GM12878 (cell line): ENCODE data around the gene PADI2. TPM values are rescaled to one million over a fixed set of nuclear protein-coding genes. Genes with fewer than 3 reads are reported as not detected.

Experiments
- ATAC-seq: fragments of 200-7000 bp; cut with Tn5 transposase; 3 replicates; pipeline ENCODE4 v1.9.1; 2020; ENCODE audit warnings: mild to moderate bottlenecking, moderate library complexity
- BruUV-seq: library from RNA; stranded (reverse); fragments of 400-500 nt; replicated peaks from 2 replicates; lab custom pipeline; 2021; lab: Mats Ljungman, UMichigan
- CTCF ChIA-PET: fragments of 300-600 bp; sonication (Branson Sonifier 250); formaldehyde crosslinking; extraction: SDS; loops from one replicate; lab custom pipeline; 2021; ENCODE audit warnings: inconsistent platforms; lab: Yijun Ruan, JAX
- POLR2A ChIA-PET: fragments of 350-600 bp; formaldehyde crosslinking; extraction: SDS; loops from one replicate; lab custom pipeline; 2021; ENCODE audit warnings: inconsistent platforms; lab: Charles Lee
- RAD21 ChIA-PET: fragments of 300-600 bp; sonication (Branson Sonifier 250); formaldehyde crosslinking; loops from one replicate; lab custom pipeline; 2023; ENCODE audit warnings: antibody characterized with exemption; ENCODE audit not compliant: unreplicated experiment; lab: Charles Lee
- SMC1A ChIA-PET: fragments of 300-600 bp; sonication (Branson Sonifier 250); formaldehyde crosslinking; loops from one replicate; lab custom pipeline; 2023; ENCODE audit not compliant: unreplicated experiment, uncharacterized antibody; lab: Charles Lee
- DNase-seq: peaks from one replicate; pipeline ENCODE4 v3.0.0-alpha.2; 2011; ENCODE audit warnings: low read depth, low spot score
- FAIRE-seq: peaks from 3 replicates; lab custom pipeline; 2011; peaks lifted over from hg19 to GRCh38; lab: Jason Lieb, UNC
- H2AFZ ChIP-seq: 2 replicates; pipeline ENCODE4 v1.6.0; 2011; ENCODE audit warnings: low read depth, low read length, control low read depth; ENCODE audit not compliant: control insufficient read depth
- H3K27ac ChIP-seq: 2 replicates; pipeline ENCODE4 v1.5.1; 2011; ENCODE audit warnings: control low read depth; ENCODE audit not compliant: control insufficient read depth, insufficient read depth
- H3K27me3 ChIP-seq, 2 experiments: replicated peaks in 1 of 2; 2 replicates each; pipeline versions ENCODE4 v1.6.0 to v1.6.1; 2011; ENCODE audit warnings: low read length in 1 of 2; ENCODE audit not compliant: control insufficient read depth in 2 of 2, insufficient read depth in 2 of 2
- H3K36me3 ChIP-seq, 2 experiments: 2 replicates each; pipeline ENCODE4 v1.5.1; 2011; ENCODE audit warnings: low read length in 1 of 2; ENCODE audit not compliant: control insufficient read depth in 2 of 2, insufficient read depth in 2 of 2
- H3K4me1 ChIP-seq: 2 replicates; pipeline ENCODE4 v1.6.1; 2011; ENCODE audit warnings: mild to moderate bottlenecking, low read length, moderate library complexity, mixed read lengths; ENCODE audit not compliant: control insufficient read depth, insufficient read depth
- H3K4me2 ChIP-seq: 2 replicates; pipeline ENCODE4 v1.6.0; 2011; ENCODE audit warnings: control low read depth; ENCODE audit not compliant: control insufficient read depth, insufficient read depth
- H3K4me3 ChIP-seq: fragments of 200-600 bp; sonication (generic); 2 replicates; pipeline ENCODE4 v1.5.1; 2016
- H3K79me2 ChIP-seq: 2 replicates; pipeline ENCODE4 v1.6.0; 2011; ENCODE audit warnings: low read length; ENCODE audit not compliant: control insufficient read depth, insufficient read depth
- H3K9ac ChIP-seq: 2 replicates; pipeline ENCODE4 v1.8.0; 2011; ENCODE audit warnings: low read length, control low read depth, mixed read lengths; ENCODE audit not compliant: control insufficient read depth, insufficient read depth
- H3K9me3 ChIP-seq: replicated peaks from 3 replicates; pipeline ENCODE4 v1.5.1; 2011; ENCODE audit warnings: mild to moderate bottlenecking, low read length; ENCODE audit not compliant: control insufficient read depth, insufficient read depth
- H4K20me1 ChIP-seq: 2 replicates; pipeline ENCODE4 v1.6.0; 2011; ENCODE audit not compliant: control insufficient read depth, insufficient read depth
- ATF2 ChIP-seq: IDR thresholded peaks from 2 replicates; pipeline ENCODE4 v1.6.1; 2012; ENCODE audit warnings: low read length, inconsistent platforms
- DPF2 ChIP-seq: fragments of 450-650 bp; IDR thresholded peaks from 2 replicates; pipeline ENCODE4 v1.6.1; 2017; ENCODE audit warnings: mild to moderate bottlenecking
- IRF3 ChIP-seq: fragments of 450-650 bp; IDR thresholded peaks from 2 replicates; pipeline ENCODE4 v1.6.1; 2014; ENCODE audit warnings: mild to moderate bottlenecking
- MEF2B ChIP-seq: fragments of 450-650 bp; IDR thresholded peaks from 2 replicates; pipeline ENCODE4 v1.6.1; 2018; ENCODE audit warnings: mild to moderate bottlenecking, moderate library complexity; ENCODE audit not compliant: partially characterized antibody, poor library complexity, severe bottlenecking
- NFYB ChIP-seq: IDR thresholded peaks from 2 replicates; pipeline ENCODE4 v1.6.1; 2011; ENCODE audit warnings: low read depth, mild to moderate bottlenecking, low read length, improper control_type of control experiment, moderate library complexity; ENCODE audit not compliant: insufficient read depth
- POLR2AphosphoS2 ChIP-seq: IDR thresholded peaks from 2 replicates; pipeline ENCODE4 v1.6.1; 2011; ENCODE audit warnings: low read depth, mild to moderate bottlenecking, low read length, improper control_type of control experiment, moderate library complexity
- SKIL ChIP-seq: fragments of 450-650 bp; IDR thresholded peaks from 2 replicates; pipeline ENCODE4 v1.6.1; 2017; ENCODE audit warnings: mild to moderate bottlenecking, low read depth, inconsistent platforms; ENCODE audit not compliant: poor library complexity, severe bottlenecking
- STAT3 ChIP-seq: IDR thresholded peaks from 2 replicates; pipeline ENCODE4 v1.6.1; 2011; ENCODE audit warnings: low read depth, low read length, improper control_type of control experiment
- TAF1 ChIP-seq: IDR thresholded peaks from 2 replicates; pipeline ENCODE4 v1.6.1; 2011; ENCODE audit warnings: mild to moderate bottlenecking, low read depth, low read length, borderline replicate concordance
- TCF7 ChIP-seq: IDR thresholded peaks from 2 replicates; pipeline ENCODE4 v1.6.1; 2014; ENCODE audit warnings: antibody characterized with exemption, borderline replicate concordance
- ZNF207 ChIP-seq: fragments of 450-650 bp; IDR thresholded peaks from 2 replicates; pipeline ENCODE4 v1.6.1; 2014; ENCODE audit warnings: antibody characterized with exemption, mild to moderate bottlenecking, borderline replicate concordance
- WGBS: methylation state at CpG from one replicate; pipeline ENCODE4 v1.1.6; 2016; ENCODE audit warnings: low lambda C conversion rate; ENCODE audit not compliant: insufficient replicate concordance, insufficient coverage; ENCODE audit errors: missing lambda C conversion rate; 5-methylcytosine and 5-hydroxymethylcytosine counted together
- in situ Hi-C: fragments of 300-500 bp; cut with MboI; formaldehyde crosslinking; loops from 9 replicates; pipeline ENCODE4 v1.14.3; 2018; ENCODE audit warnings: mixed read lengths
- intact Hi-C: fragments of 100-400 bp; cut with micrococcal nuclease; formaldehyde crosslinking; loops from one replicate; pipeline ENCODE4 v1.14.2; 2022; ENCODE audit not compliant: unreplicated experiment
- polyA plus RNA-seq, 11 experiments: library from polyadenylated mRNA; depleted of rRNA in 4 of 11; unstranded in 6 of 11; stranded (reverse) in 5 of 11; fragments of >200 nt; fragmentation: Nextera tagmentation in 4 of 11; fragmentation: Illumina TruSeq in 1 of 11; extraction: Ambion mirVana in 4 of 11; extraction: Trizol in 1 of 11; gene quantifications; 1 replicate in 1 of 11; 2 replicates in 10 of 11; pipeline versions ENCODE4 v1.2.1 to v1.2.3, GENCODE V29; 2011 to 2016; ENCODE audit warnings: inconsistent platforms in 2 of 11, missing spikeins in 2 of 11, low read depth in 1 of 11
- total RNA-seq, 4 experiments: library from RNA; depleted of rRNA in 3 of 4; stranded (reverse); fragments of >200 nt in 3 of 4; fragmentation: Illumina TruSeq in 1 of 4; extraction: Trizol in 1 of 4; gene quantifications; 2 replicates each; pipeline versions ENCODE4 v1.2.1 to v1.2.3, GENCODE V29; 2013 to 2021

The PADI2 gene
- total and polyA plus RNA-seq, 10 of the 15 experiments (the other 5 are each of a cell fraction or from before 2014, with no cell fraction given): 0.05 to 3.0 (median 0.10) TPM; not detected in 1

- DNase-seq (no peak), ATAC-seq (no peak), FAIRE-seq (no peak)
- Histone ChIP-seq H3K4me2 (no peak overlapping the region), H3K79me2 (no peaks in the 10 kb centered on the region), H3K27ac (no peak overlapping the region), H3K4me3 (no peak overlapping the region), H3K4me1 (no peaks in the 10 kb centered on the region), H2AFZ (no peak overlapping the region), H3K27me3 (no peaks in the 10 kb centered on the region), H3K9me3 (peaks cover 2% of the 10 kb centered on the region; the same call in 2 of the 3 replicates), H4K20me1 (no peaks in the 10 kb centered on the region), H3K9ac (no peak overlapping the region), H3K36me3 (no peaks in the 10 kb centered on the region)
- in situ Hi-C loops (no loop called here), intact Hi-C loops (no loop called here)
- 34% methylated on average over 10 of the region's 10 CpGs for WGBS
- TF ChIP-seq SKIL (no peak), POLR2AphosphoS2 (no peak), ZNF207 (no peak), NFYB (no peak), IRF3 (no peak), TCF7 (no peak), STAT3 (no peak), TAF1 (no peak), MEF2B (no peak), ATF2 (no peak), DPF2 (no peak)
- ChIA-PET SMC1A (no interaction called here), CTCF (no interaction called here), POLR2A (no interaction called here), RAD21 (no interaction called here)
- BruUV-seq: no TSS peak
Measured at GRCh38 chr1:17070163-17070525, 49.1 kb downstream of the PADI2 start.
